B cell (primary cell): ENCODE data around the gene WDR35. TPM values are rescaled to one million over a fixed set of nuclear protein-coding genes. Genes with fewer than 3 reads are reported as not detected.

Experiments used
- ATAC-seq: fragments of 200-7000 bp; cut with Tn5 transposase; one replicate; pipeline ENCODE4 v1.10.0; 2021; ENCODE audit warnings: low read depth, mild to moderate bottlenecking, moderate number of reproducible peaks, moderate library complexity
- CTCF ChIA-PET: fragments of 350-600 bp; sonication (Branson Sonifier 250); formaldehyde crosslinking; loops from one replicate; lab custom pipeline; 2021; ENCODE audit warnings: antibody characterized with exemption, inconsistent platforms; lab: Charles Lee
- POLR2A ChIA-PET: fragments of 350-600 bp; sonication (Branson Sonifier 250); formaldehyde crosslinking; loops from one replicate; lab custom pipeline; 2021; ENCODE audit warnings: antibody characterized with exemption; lab: Charles Lee
- DNase-seq: peaks from one replicate; pipeline ENCODE4 v3.0.0; 2013
- H2AFZ ChIP-seq: 2 replicates; pipeline ENCODE4 v1.6.1; 2012; ENCODE audit warnings: mild to moderate bottlenecking, low read depth, low read length; ENCODE audit not compliant: insufficient read depth, poor library complexity, severe bottlenecking
- H3K27ac ChIP-seq, 2 donors: 1 replicate in 1 of 2; 2 replicates in 1 of 2; pipeline ENCODE4 v1.5.1; 2012 to 2013; ENCODE audit warnings: low read length in 2 of 2, mild to moderate bottlenecking in 2 of 2, moderate library complexity in 1 of 2
- H3K27me3 ChIP-seq, 4 experiments: fragments of 200-600 bp in 1 of 4; sonication (generic) in 1 of 4; replicated peaks in 1 of 4; 1 replicate in 2 of 4; 2 replicates in 2 of 4; pipeline versions ENCODE4 v1.6.1 to v1.7.0; 2013 to 2016; ENCODE audit warnings: low read length in 3 of 4, mild to moderate bottlenecking in 2 of 4, mixed read lengths in 1 of 4, moderate library complexity in 1 of 4; ENCODE audit not compliant: insufficient read depth in 4 of 4, control insufficient read depth in 3 of 4; ENCODE audit errors: control extremely low read depth in 1 of 4
- H3K36me3 ChIP-seq, 2 experiments: replicated peaks in 1 of 2; 1 replicate in 1 of 2; 2 replicates in 1 of 2; pipeline versions ENCODE4 v1.6.1 to v1.7.1; 2013; ENCODE audit warnings: low read length in 1 of 2; ENCODE audit not compliant: insufficient read depth in 2 of 2, control insufficient read depth in 1 of 2; ENCODE audit errors: control extremely low read depth in 1 of 2, extremely low read depth in 1 of 2
- H3K4me1 ChIP-seq, 2 donors: fragments of 200-600 bp in 1 of 2; sonication (generic) in 1 of 2; 1 replicate in 1 of 2; 2 replicates in 1 of 2; pipeline versions ENCODE4 v1.5.1 to v1.6.1; 2013 to 2017; ENCODE audit warnings: low read length in 2 of 2; ENCODE audit not compliant: control insufficient read depth in 2 of 2, insufficient read depth in 2 of 2
- H3K4me2 ChIP-seq: replicated peaks from 2 replicates; pipeline ENCODE3; 2012; ENCODE audit warnings: mild to moderate bottlenecking, low read depth, low read length; ENCODE audit not compliant: poor library complexity, severe bottlenecking
- H3K4me3 ChIP-seq, 5 experiments: fragments of 200-600 bp in 1 of 5; sonication (generic) in 1 of 5; 1 replicate in 3 of 5; 2 replicates in 2 of 5; pipeline versions ENCODE4 v1.5.1 to v1.7.0; 2011 to 2016; ENCODE audit warnings: low read length in 4 of 5, mild to moderate bottlenecking in 4 of 5, low read depth in 2 of 5, control low read depth in 1 of 5, moderate library complexity in 1 of 5; ENCODE audit not compliant: insufficient read depth in 1 of 5; ENCODE audit errors: control extremely low read depth in 1 of 5, extremely low read depth in 1 of 5
- H3K79me2 ChIP-seq: fragments of 200-600 bp; sonication (generic); one replicate; pipeline ENCODE4 v1.6.0; 2016; ENCODE audit warnings: low read length; ENCODE audit not compliant: control insufficient read depth, insufficient read depth
- H3K9ac ChIP-seq: fragments of 200-600 bp; sonication (generic); 2 replicates; pipeline ENCODE4 v1.6.1; 2017; ENCODE audit warnings: mild to moderate bottlenecking, low read length, moderate library complexity
- H3K9me3 ChIP-seq, 3 donors: one replicate each; pipeline versions ENCODE4 v1.6.1 to v1.7.1; 2013; ENCODE audit warnings: low read length in 2 of 3; ENCODE audit not compliant: control insufficient read depth in 2 of 3, insufficient read depth in 1 of 3; ENCODE audit errors: control extremely low read depth in 1 of 3
- H4K20me1 ChIP-seq: 2 replicates; pipeline ENCODE4 v1.6.0; 2012; ENCODE audit warnings: mild to moderate bottlenecking, low read length; ENCODE audit not compliant: insufficient read depth, control insufficient read depth, poor library complexity, severe bottlenecking
- H3K27ac Mint-ChIP-seq: one replicate; pipeline ENCODE4 v1.8.0; 2021; ENCODE audit warnings: mixed read lengths
- H3K27me3 Mint-ChIP-seq: one replicate; pipeline ENCODE4 v1.8.0; 2021; ENCODE audit warnings: mixed read lengths
- H3K4me1 Mint-ChIP-seq: one replicate; pipeline ENCODE4 v1.8.0; 2021; ENCODE audit warnings: mixed read lengths
- H3K4me3 Mint-ChIP-seq: one replicate; pipeline ENCODE4 v1.8.0; 2021; ENCODE audit warnings: mixed read lengths
- H3K9me3 Mint-ChIP-seq: one replicate; pipeline ENCODE4 v1.8.0; 2022; ENCODE audit warnings: mixed read lengths; ENCODE audit not compliant: insufficient read depth
- EZH2 ChIP-seq: IDR thresholded peaks from 2 replicates; pipeline ENCODE4 v1.6.1; 2012; ENCODE audit warnings: borderline replicate concordance, low read depth, mild to moderate bottlenecking, moderate library complexity, low read length; ENCODE audit not compliant: insufficient read depth, poor library complexity, severe bottlenecking
- WGBS: methylation state at CpG from one replicate; pipeline ENCODE4 v1.1.5; 2013; ENCODE audit warnings: missing lambda C conversion rate; ENCODE audit not compliant: insufficient coverage; 5-methylcytosine and 5-hydroxymethylcytosine counted together
- intact Hi-C: fragments of 100-400 bp; cut with micrococcal nuclease; formaldehyde crosslinking; loops from one replicate; pipeline ENCODE4 v1.10.0; 2022
- polyA plus RNA-seq: library from polyadenylated mRNA; depleted of rRNA; stranded (reverse); fragments of >200 nt; gene quantifications from 2 replicates; pipeline ENCODE4 v1.2.3, GENCODE V29; 2012
- total RNA-seq, 2 donors: library from RNA; stranded (reverse); fragments of 120-200 nt in 1 of 2; gene quantifications; 1 replicate in 1 of 2; 2 replicates in 1 of 2; pipeline versions ENCODE4 v1.2.3 to v1.2.4, GENCODE V29; 2013 to 2022
- TF ChIP-seq, protein P1 (sequence below): fragments of 200-600 bp; IDR thresholded peaks from one replicate; pipeline ENCODE4 v1.8.0; 2022; ENCODE audit warnings: antibody characterized with exemption, mild to moderate bottlenecking

WDR35 gene
- total and polyA plus RNA-seq, 2 donors (not counting 1 experiment from before 2014, with no cell fraction given): 2.4 to 9.4 TPM

DNA sequence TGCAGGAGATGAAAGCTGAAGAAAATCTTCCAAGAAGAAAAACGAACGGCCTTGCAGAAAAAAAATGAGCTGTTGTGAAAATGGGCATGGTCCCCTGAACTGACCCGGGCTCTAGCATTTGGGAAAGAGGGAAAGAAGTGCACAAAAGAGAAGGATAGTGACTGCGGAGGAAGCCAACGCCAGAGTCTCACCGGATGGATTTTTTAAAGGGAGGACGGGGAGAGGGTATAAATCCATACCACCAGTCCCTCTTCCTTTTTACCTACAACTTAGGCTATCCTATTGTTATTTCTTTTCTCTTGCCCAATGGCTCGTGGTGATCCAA lies 601 bp downstream of the WDR35 start:
- POLR2A ChIA-PET: no interaction called here
- DNase-seq: no peak
- intact Hi-C loops: loop anchor here (2.0 kb wide), 1 partner anchor 23 kb away; the partner anchor contains the start of gene MATN3
- peak overlapping the region; percentile 69 to 77 for H3K27ac ChIP-seq
- peak overlapping the region; percentile 90 for H3K9ac ChIP-seq
- no peaks in the 10 kb centered on the region for H3K9me3 ChIP-seq
- Mint-ChIP-seq H3K4me3 (peak overlapping the region; percentile 91), H3K27ac (peak overlapping the region; percentile 89), H3K27me3 (peaks cover 17% of the 10 kb centered on the region), H3K4me1 (peaks cover 28% of the 10 kb centered on the region), H3K9me3 (no peaks in the 10 kb centered on the region)
- no peaks in the 10 kb centered on the region for H3K79me2 ChIP-seq
- peaks cover 0 to 7% (median 2%) of the 10 kb centered on the region in 4 experiments for H3K27me3 ChIP-seq
- 15% methylated on average over 3 of the region's 8 CpGs for WGBS
- H4K20me1 ChIP-seq: no peaks in the 10 kb centered on the region
- peak overlapping the region; percentile 68 to 93 (median 88) for H3K4me3 ChIP-seq
- H3K4me2 ChIP-seq: peak overlapping the region; percentile 82
- H2AFZ ChIP-seq: peak overlapping the region; percentile 96
- H3K36me3 ChIP-seq: no peaks in the 10 kb centered on the region
- ATAC-seq: no peak
- CTCF ChIA-PET: interaction anchor here (0.7 to 1.3 kb wide), 3 partner anchors 25 to 64 kb away, joined by 3 read pairs; no protein-coding TSS in a partner anchor
- peaks cover 16 to 22% of the 10 kb centered on the region in 2 donors for H3K4me1 ChIP-seq
- TF ChIP-seq EZH2: no peak
- TF ChIP-seq, protein P1, sequence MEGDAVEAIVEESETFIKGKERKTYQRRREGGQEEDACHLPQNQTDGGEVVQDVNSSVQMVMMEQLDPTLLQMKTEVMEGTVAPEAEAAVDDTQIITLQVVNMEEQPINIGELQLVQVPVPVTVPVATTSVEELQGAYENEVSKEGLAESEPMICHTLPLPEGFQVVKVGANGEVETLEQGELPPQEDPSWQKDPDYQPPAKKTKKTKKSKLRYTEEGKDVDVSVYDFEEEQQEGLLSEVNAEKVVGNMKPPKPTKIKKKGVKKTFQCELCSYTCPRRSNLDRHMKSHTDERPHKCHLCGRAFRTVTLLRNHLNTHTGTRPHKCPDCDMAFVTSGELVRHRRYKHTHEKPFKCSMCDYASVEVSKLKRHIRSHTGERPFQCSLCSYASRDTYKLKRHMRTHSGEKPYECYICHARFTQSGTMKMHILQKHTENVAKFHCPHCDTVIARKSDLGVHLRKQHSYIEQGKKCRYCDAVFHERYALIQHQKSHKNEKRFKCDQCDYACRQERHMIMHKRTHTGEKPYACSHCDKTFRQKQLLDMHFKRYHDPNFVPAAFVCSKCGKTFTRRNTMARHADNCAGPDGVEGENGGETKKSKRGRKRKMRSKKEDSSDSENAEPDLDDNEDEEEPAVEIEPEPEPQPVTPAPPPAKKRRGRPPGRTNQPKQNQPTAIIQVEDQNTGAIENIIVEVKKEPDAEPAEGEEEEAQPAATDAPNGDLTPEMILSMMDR: no peak

- H3K79me2 ChIP-seq: no peaks in the 10 kb centered on the region
- no peak for ATAC-seq
- no peaks in the 10 kb centered on the region for H3K36me3 ChIP-seq
- H3K4me3 ChIP-seq: no peak overlapping the region
- no peaks in the 10 kb centered on the region for H3K9me3 Mint-ChIP-seq
- no peak for DNase-seq
- H3K27me3 Mint-ChIP-seq: peaks cover 12% of the 10 kb centered on the region
- ChIA-PET CTCF (interaction anchor here (0.8 to 0.9 kb wide), 2 partner anchors 25 to 33 kb away, joined by 3 to 4 read pairs; no protein-coding TSS in a partner anchor), POLR2A (no interaction called here)
- intact Hi-C loops: loop anchor here (2.0 kb wide), 1 partner anchor 24 kb away; the partner anchor contains the start of gene MATN3
- peaks cover 28% of the 10 kb centered on the region for H3K4me1 Mint-ChIP-seq
- H3K9ac ChIP-seq: no peak overlapping the region
- peak overlapping the region; percentile 91 for H3K4me3 Mint-ChIP-seq
- TF ChIP-seq, protein P1: no peak
- no peak for TF ChIP-seq EZH2
- H4K20me1 ChIP-seq: no peaks in the 10 kb centered on the region
- H3K27ac ChIP-seq: peak overlapping the region in 1 of 2 donors; percentile 4
- no peak overlapping the region for H3K4me2 ChIP-seq
- H3K27me3 ChIP-seq: peaks cover 0 to 7% (median 1%) of the 10 kb centered on the region in 4 experiments
- H2AFZ ChIP-seq: no peak overlapping the region
- H3K4me1 ChIP-seq: peaks cover 16 to 22% of the 10 kb centered on the region in 2 donors
- H3K27ac Mint-ChIP-seq: peak overlapping the region; percentile 89
- no peaks in the 10 kb centered on the region for H3K9me3 ChIP-seq
- 83% methylated on average over 1 of the region's 2 CpGs for WGBS
These were observed 1.3 kb downstream of the WDR35 start for GRCh38 chr2:19988600-19988999.
